Endothelial cell of umbilical vein (primary cell): Measurements from ENCODE around the gene TTLL11. TPM values are rescaled to one million over a fixed set of nuclear protein-coding genes. Genes with fewer than 3 reads are reported as not detected.

Source experiments
- BruUV-seq: library from RNA; stranded (reverse); fragments of 400-500 nt; replicated peaks from 2 replicates; lab custom pipeline; 2021; lab: Mats Ljungman, UMichigan
- CTCF ChIA-PET: fragments of 300-600, 350-600 bp; sonication (Branson Sonifier 250); formaldehyde crosslinking; loops from one replicate; lab custom pipeline; 2021; ENCODE audit warnings: antibody characterized with exemption, inconsistent platforms; lab: Charles Lee
- POLR2A ChIA-PET: fragments of 300-600, 350-600 bp; sonication (Branson Sonifier 250); formaldehyde crosslinking; loops from one replicate; lab custom pipeline; 2021; ENCODE audit warnings: antibody characterized with exemption, inconsistent platforms; lab: Charles Lee
- DNase-seq: peaks from one replicate; pipeline ENCODE4 v3.0.0-alpha.2; 2011; ENCODE audit warnings: low read depth, low spot score
- FAIRE-seq: peaks from 2 replicates; lab custom pipeline; 2011; peaks lifted over from hg19 to GRCh38; lab: Jason Lieb, UNC
- H2AFZ ChIP-seq: 2 replicates; pipeline ENCODE4 v1.6.0; 2012; ENCODE audit warnings: low read depth, low read length, control low read depth, inconsistent platforms
- H3K27ac ChIP-seq: 2 replicates; pipeline ENCODE4 v1.5.1; 2011; ENCODE audit warnings: low read depth, mild to moderate bottlenecking, control low read depth, low read length, moderate library complexity; ENCODE audit not compliant: insufficient read depth
- H3K27me3 ChIP-seq, 2 experiments: 2 replicates each; pipeline versions ENCODE4 v1.6.0 to v1.6.1; 2011; ENCODE audit warnings: low read length in 2 of 2, mixed read lengths in 1 of 2; ENCODE audit not compliant: control insufficient read depth in 2 of 2, insufficient read depth in 2 of 2
- H3K36me3 ChIP-seq, 2 experiments: 2 replicates in 1 of 2; 3 replicates in 1 of 2; pipeline ENCODE4 v1.5.1; 2011; ENCODE audit warnings: low read length in 2 of 2, mild to moderate bottlenecking in 1 of 2, moderate library complexity in 1 of 2; ENCODE audit not compliant: control insufficient read depth in 2 of 2, insufficient read depth in 2 of 2; ENCODE audit errors: extremely low read depth in 1 of 2
- H3K4me1 ChIP-seq: 3 replicates; pipeline ENCODE4 v1.5.1; 2011; ENCODE audit warnings: mild to moderate bottlenecking, low read length; ENCODE audit not compliant: control insufficient read depth, insufficient read depth; ENCODE audit errors: extremely low read depth
- H3K4me2 ChIP-seq: 2 replicates; pipeline ENCODE4 v1.6.1; 2011; ENCODE audit warnings: low read length, control low read depth, mixed read lengths; ENCODE audit not compliant: insufficient read depth
- H3K4me3 ChIP-seq, 3 experiments: fragments of 200-600 bp in 1 of 3; sonication (generic), shearing (Covaris generic) in 1 of 3; replicated peaks in 1 of 3; 2 replicates each; pipeline ENCODE4 v1.5.1; 2011 to 2016; ENCODE audit warnings: control low read depth in 3 of 3, low read length in 3 of 3, mild to moderate bottlenecking in 2 of 3, inconsistent platforms in 1 of 3, low read depth in 1 of 3, moderate library complexity in 1 of 3; ENCODE audit not compliant: insufficient read depth in 1 of 3
- H3K79me2 ChIP-seq: 2 replicates; pipeline ENCODE4 v1.6.0; 2012; ENCODE audit warnings: low read length, inconsistent platforms; ENCODE audit not compliant: control insufficient read depth, insufficient read depth
- H3K9ac ChIP-seq: replicated peaks from 2 replicates; pipeline ENCODE3; 2011; ENCODE audit warnings: low read length, control low read depth; ENCODE audit not compliant: insufficient read depth; ENCODE audit errors: extremely low read depth
- H3K9me1 ChIP-seq: replicated peaks from 3 replicates; pipeline ENCODE4 v1.6.0; 2011; ENCODE audit warnings: mild to moderate bottlenecking, low read length; ENCODE audit not compliant: control insufficient read depth, insufficient read depth; ENCODE audit errors: extremely low read depth
- H3K9me3 ChIP-seq: replicated peaks from 2 replicates; pipeline ENCODE4 v1.5.1; 2012; ENCODE audit warnings: low read length, inconsistent platforms; ENCODE audit not compliant: control insufficient read depth, insufficient read depth
- H4K20me1 ChIP-seq: replicated peaks from 2 replicates; pipeline ENCODE3; 2011; ENCODE audit warnings: mild to moderate bottlenecking, low read length; ENCODE audit not compliant: control insufficient read depth, insufficient read depth; ENCODE audit errors: extremely low read depth
- CTCF ChIP-seq, 2 donors: IDR thresholded peaks; 1 replicate in 1 of 2; 2 replicates in 1 of 2; pipeline ENCODE4 v1.5.1; 2011; ENCODE audit warnings: low read length in 2 of 2, mild to moderate bottlenecking in 2 of 2, moderate library complexity in 2 of 2, control low read depth in 1 of 2, inconsistent platforms in 1 of 2, low read depth in 1 of 2; ENCODE audit not compliant: insufficient read depth in 1 of 2; ENCODE audit errors: extremely low read depth in 1 of 2
- EZH2 ChIP-seq: IDR thresholded peaks from 2 replicates; pipeline ENCODE4 v1.6.1; 2012; ENCODE audit warnings: borderline replicate concordance, low read depth, mild to moderate bottlenecking, moderate library complexity, low read length, inconsistent platforms; ENCODE audit not compliant: severe bottlenecking
- FOS ChIP-seq: IDR thresholded peaks from 2 replicates; pipeline ENCODE4 v1.6.1; 2011; ENCODE audit warnings: mild to moderate bottlenecking, low read length, moderate library complexity, borderline replicate concordance; ENCODE audit not compliant: insufficient read depth
- GATA2 ChIP-seq: IDR thresholded peaks from 2 replicates; pipeline ENCODE4 v1.7.0; 2011; ENCODE audit warnings: low read depth, mild to moderate bottlenecking, moderate library complexity, mixed read lengths, low read length; ENCODE audit not compliant: insufficient read length, insufficient read depth
- JUN ChIP-seq: IDR thresholded peaks from 2 replicates; pipeline ENCODE4 v1.6.1; 2011; ENCODE audit warnings: borderline replicate concordance, low read depth; ENCODE audit not compliant: insufficient read length, insufficient read depth
- MAX ChIP-seq: IDR thresholded peaks from 2 replicates; pipeline ENCODE4 v1.6.1; 2011; ENCODE audit not compliant: insufficient read depth, insufficient read length
- MYC ChIP-seq: IDR thresholded peaks from one replicate; pipeline ENCODE4 v1.6.1; 2011; ENCODE audit warnings: mild to moderate bottlenecking, low read depth, low read length
- POLR2A ChIP-seq: IDR thresholded peaks from 2 replicates; pipeline ENCODE4 v1.6.1; 2012; ENCODE audit warnings: low read depth, mild to moderate bottlenecking, control low read depth, low read length
- POLR2AphosphoS5 ChIP-seq: IDR thresholded peaks from 2 replicates; pipeline ENCODE4 v1.6.1; 2012; ENCODE audit warnings: low read depth, mild to moderate bottlenecking, control low read depth, low read length, moderate library complexity; ENCODE audit not compliant: insufficient read depth
- dilution Hi-C: fragments of 300-500 bp; cut with MboI; formaldehyde crosslinking; loops from one replicate; pipeline ENCODE4 v1.15.0; 2019; ENCODE audit warnings: low sequenced_read_pairs; ENCODE audit not compliant: extremely low pct_ligation_motif_present
- intact Hi-C: fragments of 100-400 bp; cut with micrococcal nuclease; formaldehyde crosslinking; loops from one replicate; pipeline ENCODE4 v1.10.0; 2022
- polyA plus RNA-seq, 4 experiments: library from polyadenylated mRNA; depleted of rRNA in 3 of 4; stranded (reverse) in 3 of 4; unstranded in 1 of 4; fragments of >200 nt; gene quantifications; 2 replicates each; pipeline versions ENCODE4 v1.2.1 to v1.2.3, GENCODE V29; 2011 to 2012; ENCODE audit warnings: missing spikeins in 1 of 4
- total RNA-seq: library from RNA; stranded (reverse); gene quantifications from 2 replicates; pipeline ENCODE4 v1.2.3, GENCODE V29; 2021

TTLL11 gene
- total and polyA plus RNA-seq, 2 donors (not counting 3 experiments of a cell fraction or from before 2014, with no cell fraction given) = 4.9 to 5.1 TPM

DNA sequence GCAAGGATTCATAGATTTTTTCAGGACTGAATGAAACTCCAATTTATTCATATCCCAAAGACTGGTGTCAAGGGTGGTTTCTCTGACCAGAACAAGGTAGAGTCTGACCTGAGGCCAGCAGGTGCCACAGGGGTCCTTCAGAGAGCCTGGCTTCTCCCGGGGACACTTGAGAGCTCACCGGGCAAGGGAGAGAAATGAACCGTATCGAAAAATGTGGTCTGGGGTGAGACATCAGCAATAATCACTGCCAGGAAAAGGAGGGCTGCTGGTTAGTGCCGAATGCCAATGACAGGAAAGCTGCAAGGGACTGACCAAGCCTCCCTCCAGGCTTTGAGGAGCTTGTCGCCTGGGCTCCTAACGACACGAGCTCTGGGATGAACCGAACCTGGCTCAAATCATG lies 142.7 kb downstream of the TTLL11 start:
- intact Hi-C loops (no loop called here), dilution Hi-C loops (no loop called here)
- no peaks in the 10 kb centered on the region for H4K20me1 ChIP-seq
- POLR2A ChIA-PET = no interaction called here
- peaks cover 4% of the 10 kb centered on the region for H3K4me1 ChIP-seq
- no peaks in the 10 kb centered on the region for H3K36me3 ChIP-seq
- H3K79me2 ChIP-seq = peaks cover 14% of the 10 kb centered on the region
- H3K9me1 ChIP-seq = no peaks in the 10 kb centered on the region
- CTCF ChIA-PET = no interaction called here
- no peaks in the 10 kb centered on the region for H3K27me3 ChIP-seq
- H3K9me3 ChIP-seq = no peaks in the 10 kb centered on the region
- H3K27ac ChIP-seq = no peak overlapping the region
- no peak overlapping the region for H2AFZ ChIP-seq
- H3K4me2 ChIP-seq = no peak overlapping the region
- BruUV-seq = no TSS peak
- no peak for DNase-seq
- H3K9ac ChIP-seq = no peak overlapping the region
- FAIRE-seq = no peak
- TF ChIP-seq POLR2AphosphoS5 (no peak), MYC (no peak), JUN (no peak), POLR2A (no peak), MAX (no peak), GATA2 (no peak), EZH2 (no peak), CTCF (IDR thresholded peaks at IDR 0.05; ENCODE audit: extremely low read depth in 1 of 2, insufficient read depth in 1 of 2, low read depth in 1 of 2, low read length in 2 of 2) (no peak), FOS (no peak)
- no peak overlapping the region for H3K4me3 ChIP-seq
